Dermis lymphatic vessel endothelial cell (primary cell): Measurements from ENCODE around the gene RTN4. TPM values are rescaled to one million over a fixed set of nuclear protein-coding genes. Genes with fewer than 3 reads are reported as not detected.

Experiments used
- total RNA-seq: library from RNA; depleted of rRNA; stranded (reverse); fragments of >200 nt; gene quantifications from 2 replicates; pipeline ENCODE4 v1.2.1, GENCODE V29; 2014

The RTN4 gene
- total RNA-seq: 73.1 and 86.7 TPM in 2 replicates

GRCh38 chr2:55050100-55050994 lies at the start of gene RTN4:
RTN4 (minus strand) TSS chr2:55050451; CDS start chr2:55050300, 151 bp downstream.

Other genes with a start within 250 kb of the RTN4 start
- gene CLHC1, start 181.8 kb upstream of the RTN4 start, total RNA-seq: 4.7 and 7.6 TPM in 2 replicates
- 910 and 984 TPM in 2 replicates for gene RPS27A, start 182.2 kb upstream of the RTN4 start, total RNA-seq
- gene MTIF2, start 218.8 kb upstream of the RTN4 start, total RNA-seq: 23.3 and 35.2 TPM in 2 replicates